Stimulated activated CD8-positive, alpha-beta memory T cell treated with anti-CD3 and anti-CD28 coated beads, Interleukin-4, amount 100 ng/mL, for 48 hours (primary cell): Measurements from ENCODE around the gene LUZP2.
"Not testable (repeated sequence)": the region's sequence is repeated elsewhere in the genome, so short reads cannot be mapped to it uniquely, and the experiment has no call there.

Experiments used
- DNase-seq: peaks from one replicate; pipeline ENCODE4 v3.0.0-alpha.2; 2020

The LUZP2 gene

DNA sequence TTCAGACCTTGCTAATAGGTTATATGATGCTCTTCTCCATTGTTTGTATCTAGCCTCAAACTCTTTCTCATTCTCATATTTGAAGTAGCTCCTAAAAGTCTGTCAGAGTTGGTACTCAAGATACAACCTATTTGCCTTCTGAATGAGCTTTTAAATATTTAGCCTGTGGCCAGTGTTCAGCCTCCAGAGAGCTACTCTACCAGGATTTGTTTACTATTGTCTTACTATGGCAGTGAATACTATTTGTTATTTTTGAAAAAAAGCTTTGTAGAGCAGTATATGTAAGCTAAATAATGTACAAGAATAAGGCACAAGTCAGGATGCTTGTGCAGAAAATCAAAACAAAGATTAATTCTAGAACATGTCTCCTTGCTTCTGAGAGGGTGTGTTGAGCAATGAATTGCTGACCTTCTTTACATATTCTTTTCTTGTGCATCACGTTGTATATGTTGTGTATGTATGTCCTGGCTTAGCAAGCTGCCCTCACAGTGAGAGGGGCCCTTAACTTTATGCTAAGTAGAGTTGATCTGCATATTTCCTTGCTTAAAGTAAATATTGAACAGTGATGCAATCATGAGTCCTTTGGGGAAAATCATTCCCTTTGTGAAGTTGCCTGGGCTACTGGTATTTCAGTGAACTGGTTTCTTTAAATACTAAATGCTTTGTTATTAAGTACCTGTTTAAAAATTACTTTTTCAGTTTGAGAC is 438.0 kb downstream of the LUZP2 start:
- no peak for DNase-seq

- no peak for DNase-seq
Measured at GRCh38 chr11:24944891-24945290, 448.0 kb downstream of the LUZP2 start.

DNA sequence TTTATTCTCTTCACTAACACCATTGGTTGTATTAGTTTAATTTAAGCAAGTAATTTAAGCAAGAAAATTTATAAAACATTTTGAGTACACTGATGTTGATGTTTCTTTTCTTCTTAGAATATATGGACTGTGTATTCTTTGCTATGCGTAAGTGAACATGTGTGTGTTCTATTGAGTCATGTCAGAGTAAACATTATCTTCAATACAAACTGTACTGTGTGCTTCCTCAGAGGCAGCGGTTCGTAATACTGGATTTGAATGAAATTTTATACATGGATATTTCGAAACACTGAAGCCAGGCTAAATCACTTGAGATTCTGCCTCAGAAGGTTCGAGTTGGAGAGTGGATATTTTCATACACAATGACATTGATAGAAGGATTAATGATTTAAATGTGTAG is 452.6 kb downstream of the LUZP2 start:
- DNase-seq, result no peak

GRCh38 chr11:24963852-24964251 is 467.0 kb downstream of the LUZP2 start:
- no peak for DNase-seq

DNA sequence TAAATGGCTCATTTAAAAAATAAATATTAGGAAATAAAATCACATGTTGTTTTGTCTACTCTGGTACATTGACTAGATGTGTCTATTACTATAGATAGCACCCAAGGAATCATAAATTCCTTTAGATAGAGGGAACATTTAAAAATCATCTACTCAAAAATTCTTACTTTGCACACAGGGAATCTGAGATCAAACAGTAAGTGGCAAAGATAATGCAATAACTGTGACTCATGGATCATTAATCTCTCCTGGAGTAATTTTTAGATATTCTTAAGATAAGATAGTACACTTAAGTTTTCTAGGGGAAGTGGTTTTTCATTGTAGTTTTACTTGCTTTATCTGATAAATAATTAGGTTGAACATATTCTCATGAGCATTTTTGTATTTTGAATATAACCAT is 468.9 kb downstream of the LUZP2 start:
- no peak for DNase-seq

DNA sequence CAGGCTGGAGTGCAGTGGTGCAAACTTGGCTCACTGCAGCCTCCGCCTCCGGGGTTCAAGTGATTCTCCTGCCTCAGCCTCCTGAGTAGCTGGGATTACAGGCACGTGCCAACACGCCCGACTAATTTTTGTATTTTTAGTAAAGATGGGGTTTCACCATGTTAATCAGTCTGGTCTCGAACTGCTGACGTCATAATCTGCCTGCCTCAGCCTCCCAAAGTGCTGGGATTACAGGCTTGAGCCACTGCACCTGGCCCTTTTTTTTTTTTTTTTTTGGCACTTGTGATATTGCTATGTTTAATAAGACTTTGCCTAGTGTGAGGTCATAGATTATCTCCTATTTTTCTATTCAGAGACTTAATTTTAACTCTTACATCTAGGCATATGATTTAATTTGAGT is 497.1 kb downstream of the LUZP2 start:
- not testable (repeated sequence) for DNase-seq

- DNase-seq, result not testable (repeated sequence)
Measured at GRCh38 chr11:24999929-25000328, 503.1 kb downstream of the LUZP2 start.

DNA sequence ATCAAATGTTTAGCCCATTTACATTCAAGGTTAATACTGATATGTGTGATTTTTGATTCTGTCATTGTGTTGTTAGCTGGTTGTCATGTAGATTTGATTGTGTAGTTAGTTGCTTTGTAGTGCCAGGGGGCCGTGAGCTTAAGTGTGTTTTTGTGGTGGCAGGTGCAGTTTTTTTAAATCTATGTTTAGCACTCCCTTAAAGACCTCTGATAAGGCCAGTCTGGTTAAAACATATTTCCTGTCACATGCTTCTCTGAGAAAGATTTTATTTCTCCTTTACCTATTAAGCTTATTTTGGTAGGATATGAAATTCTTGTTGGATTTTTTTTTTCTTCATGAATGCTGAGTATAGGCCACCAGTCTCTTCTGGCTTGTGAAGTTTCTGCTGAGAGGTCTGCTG is 540.6 kb downstream of the LUZP2 start:
- DNase-seq, result no peak

GRCh38 chr11:25038131-25038530 is 541.3 kb downstream of the LUZP2 start:
- DNase-seq, result no peak

- DNase-seq, result no peak
Measured at GRCh38 chr11:25039165-25039564, 542.3 kb downstream of the LUZP2 start.

DNA sequence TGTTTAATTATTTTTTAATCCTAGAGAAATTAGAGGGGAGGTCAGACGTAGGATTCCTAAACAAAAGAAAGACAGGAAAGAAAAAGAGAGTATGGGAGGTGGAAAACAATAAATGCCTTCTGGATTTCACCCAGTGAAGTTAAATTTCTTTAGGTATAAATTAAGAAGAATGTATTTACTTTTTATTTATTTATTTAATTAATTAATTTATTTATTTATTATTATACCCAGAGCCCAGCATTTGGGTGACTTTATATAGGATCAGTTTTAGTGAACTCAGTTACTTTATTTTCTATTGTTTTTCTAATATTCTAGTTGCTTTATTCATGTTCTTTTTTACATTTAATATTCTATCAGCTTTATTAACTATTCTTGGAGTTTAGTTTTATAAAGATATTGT is 551.8 kb downstream of the LUZP2 start:
- DNase-seq, result no peak

DNA sequence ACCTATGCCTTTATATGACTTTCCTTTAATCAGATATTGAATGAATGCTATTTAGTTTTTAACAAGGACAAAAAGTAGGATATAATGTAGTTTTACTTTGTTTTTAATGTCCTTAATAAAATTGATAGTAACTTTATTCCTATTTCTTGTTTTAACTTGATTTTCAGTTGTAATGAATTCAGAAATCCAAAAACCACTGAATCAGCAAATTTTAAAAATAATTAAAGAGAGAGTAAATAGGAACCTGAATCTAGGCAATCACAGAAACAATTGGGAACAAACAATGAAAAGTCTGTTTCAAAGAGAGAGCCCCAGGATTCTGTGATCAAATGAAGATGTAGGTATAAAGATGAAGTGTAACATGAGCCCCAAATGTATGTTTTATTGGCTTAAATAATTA is 556.0 kb downstream of the LUZP2 start:
- DNase-seq, result no peak

DNA sequence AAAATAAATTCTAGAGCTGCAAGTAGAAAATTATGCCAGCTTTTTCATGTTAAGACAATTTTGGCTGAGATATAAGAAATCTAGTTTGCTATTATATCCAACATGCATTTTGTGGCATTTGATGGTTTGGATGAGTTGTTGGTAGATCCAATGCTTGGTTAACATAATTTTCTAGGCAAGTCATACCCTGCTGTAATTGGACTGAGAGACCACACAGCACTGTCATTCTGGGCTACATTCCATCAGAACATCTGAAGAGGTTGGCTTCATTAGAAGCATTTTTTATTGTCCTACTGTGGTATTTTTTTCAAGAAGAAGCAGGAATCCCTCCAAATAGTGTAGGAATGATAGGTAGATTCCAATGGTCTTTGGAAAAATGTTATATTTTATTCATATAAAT is 561.0 kb downstream of the LUZP2 start:
- no peak for DNase-seq

DNA sequence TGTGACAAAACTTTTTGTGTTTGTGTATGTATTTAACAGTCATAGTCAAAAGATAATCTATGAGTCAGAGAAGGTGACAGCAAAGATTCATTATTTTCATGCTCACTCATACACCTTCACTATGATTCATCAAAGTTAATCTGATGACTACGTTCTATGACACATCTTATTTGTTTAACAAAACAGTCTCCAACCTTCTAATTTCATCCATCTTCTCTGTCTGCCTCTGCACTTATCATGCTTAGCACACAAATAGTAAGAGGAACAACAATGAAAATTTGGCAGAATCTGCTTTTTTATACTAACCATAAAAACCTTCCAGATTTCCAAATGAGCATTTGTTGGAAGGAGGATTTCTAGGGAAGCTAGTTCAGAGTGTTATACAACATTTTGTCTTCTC is 568.9 kb downstream of the LUZP2 start:
- DNase-seq, result no peak

DNA sequence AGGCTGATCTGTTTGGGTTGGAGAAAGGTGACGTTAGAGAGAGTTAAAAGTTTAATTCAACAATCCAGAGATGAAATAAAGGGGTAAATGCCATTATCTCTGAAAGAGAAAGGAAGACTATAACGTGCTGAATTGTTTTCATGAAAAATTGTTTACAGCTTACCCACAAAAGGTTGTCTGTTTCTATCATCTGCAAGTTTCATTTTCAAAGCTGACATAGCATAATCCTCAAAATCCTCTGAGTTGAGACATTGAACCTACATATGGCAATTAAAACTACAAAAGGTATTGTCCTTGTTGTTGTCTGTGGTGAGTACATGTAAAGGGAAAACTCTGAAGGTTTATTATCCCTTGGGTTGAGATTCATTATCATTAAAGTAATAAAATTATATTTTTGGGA is 569.9 kb downstream of the LUZP2 start:
- no peak for DNase-seq

GRCh38 chr11:25068451-25068850 is 571.6 kb downstream of the LUZP2 start:
- DNase-seq, result no peak

- DNase-seq, result no peak
Measured at GRCh38 chr11:25094085-25094802, 597.4 kb downstream of the LUZP2 start.

DNA sequence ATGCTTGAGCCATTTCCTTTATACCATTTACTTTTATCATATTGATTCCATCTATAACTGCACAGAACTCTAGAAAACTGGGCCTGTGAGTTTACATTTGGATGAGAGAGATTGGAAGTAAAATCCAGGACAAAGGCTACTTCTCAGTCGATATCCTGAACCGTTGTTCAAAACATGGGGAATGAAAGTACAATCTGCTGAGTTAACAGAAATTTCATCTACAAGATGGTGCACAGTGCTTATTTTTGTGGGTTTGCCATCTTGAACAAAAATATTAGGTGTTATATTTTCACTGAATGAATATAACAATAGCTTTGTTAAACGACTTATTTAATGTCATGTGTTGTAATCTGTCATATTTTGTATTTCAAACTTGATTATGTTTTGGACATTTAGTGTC is 622.6 kb downstream of the LUZP2 start:
- no peak for DNase-seq
